ENCODE results near the gene GSN.
A peak's percentile ranks its signal among the peaks of the same experiment; 100 is the strongest.

Gene GSN

GRCh38 chr9:121283856-121284732 lies 16.1 kb downstream of the GSN start:
- no peak for TF ChIP-seq CTCF (IDR thresholded peaks at IDR 0.05)
- H3K27ac ChIP-seq, result peak overlapping the region; percentile 92 to 95
- H3K36me3 ChIP-seq, result peaks cover 0 to 8% (median 5%) of the 10 kb centered on the region in 3 donors
- DNase-seq, result no peak
- no peak overlapping the region for H3K4me3 ChIP-seq
- H3K4me1 ChIP-seq, result peaks cover 22 to 100% (median 99%) of the 10 kb centered on the region in 4 donors
- no peaks in the 10 kb centered on the region for H3K9me3 ChIP-seq
- intact Hi-C loops (cut with DNase I; ENCODE audit: low total_unique reads), result no loop called here
- H3K27me3 ChIP-seq, result no peaks in the 10 kb centered on the region

GRCh38 chr9:121284733-121285451 lies 16.9 kb downstream of the GSN start:
- H3K4me3 ChIP-seq, result no peak overlapping the region
- peaks cover 0 to 8% (median 5%) of the 10 kb centered on the region in 3 donors for H3K36me3 ChIP-seq
- TF ChIP-seq CTCF (IDR thresholded peaks at IDR 0.05), result no peak
- H3K9me3 ChIP-seq, result no peaks in the 10 kb centered on the region
- H3K4me1 ChIP-seq, result peaks cover 22 to 100% (median 99%) of the 10 kb centered on the region in 4 donors
- H3K27ac ChIP-seq, result peak overlapping the region; percentile 92 to 95
- peak in 1 of 2 donors; percentile 66 for DNase-seq
- H3K27me3 ChIP-seq, result no peaks in the 10 kb centered on the region
- intact Hi-C loops (cut with DNase I; ENCODE audit: low total_unique reads), result no loop called here

- Histone ChIP-seq H3K36me3 (peaks cover 0 to 8% (median 5%) of the 10 kb centered on the region in 3 donors), H3K27ac (peak overlapping the region; percentile 92 to 95), H3K9me3 (no peaks in the 10 kb centered on the region), H3K4me1 (peaks cover 17 to 100% (median 96%) of the 10 kb centered on the region in 4 donors), H3K4me3 (peak overlapping the region; percentile 4 to 30), H3K27me3 (no peaks in the 10 kb centered on the region)
- DNase-seq, result peak; percentile 88 to 92
- intact Hi-C loops (cut with DNase I; ENCODE audit: low total_unique reads), result no loop called here
- TF ChIP-seq CTCF (IDR thresholded peaks at IDR 0.05), result no peak
Observed at GRCh38 chr9:121285835-121286687, 18.1 kb downstream of the GSN start.

- Histone ChIP-seq H3K27ac (peak overlapping the region; percentile 92 to 95), H3K4me3 (peak overlapping the region in 1 of 2 donors; percentile 30), H3K36me3 (peaks cover 0 to 8% (median 5%) of the 10 kb centered on the region in 3 donors), H3K27me3 (no peaks in the 10 kb centered on the region), H3K9me3 (no peaks in the 10 kb centered on the region), H3K4me1 (peaks cover 17 to 100% (median 92%) of the 10 kb centered on the region in 4 donors)
- intact Hi-C loops (cut with DNase I; ENCODE audit: low total_unique reads), result no loop called here
- DNase-seq, result no peak
- TF ChIP-seq CTCF (IDR thresholded peaks at IDR 0.05), result no peak
Observed at GRCh38 chr9:121286688-121286972, 18.7 kb downstream of the GSN start.
